Occipital lobe (tissue), 2 donors: ENCODE measurements around the gene AJM1. TPM values are rescaled to one million over a fixed set of nuclear protein-coding genes. Genes with fewer than 3 reads are reported as not detected.

Experiments
- DNase-seq: peaks from one replicate; lab custom pipeline; 2025; lab: John Stamatoyannopoulos, UW
- total RNA-seq: library from RNA; depleted of rRNA; stranded (reverse); fragments of >200 nt; gene quantifications from one replicate; pipeline ENCODE4 v1.2.3, GENCODE V29; 2014

Gene AJM1
- total RNA-seq, 1 donor from 2014 or later: 0.94 TPM

DNA sequence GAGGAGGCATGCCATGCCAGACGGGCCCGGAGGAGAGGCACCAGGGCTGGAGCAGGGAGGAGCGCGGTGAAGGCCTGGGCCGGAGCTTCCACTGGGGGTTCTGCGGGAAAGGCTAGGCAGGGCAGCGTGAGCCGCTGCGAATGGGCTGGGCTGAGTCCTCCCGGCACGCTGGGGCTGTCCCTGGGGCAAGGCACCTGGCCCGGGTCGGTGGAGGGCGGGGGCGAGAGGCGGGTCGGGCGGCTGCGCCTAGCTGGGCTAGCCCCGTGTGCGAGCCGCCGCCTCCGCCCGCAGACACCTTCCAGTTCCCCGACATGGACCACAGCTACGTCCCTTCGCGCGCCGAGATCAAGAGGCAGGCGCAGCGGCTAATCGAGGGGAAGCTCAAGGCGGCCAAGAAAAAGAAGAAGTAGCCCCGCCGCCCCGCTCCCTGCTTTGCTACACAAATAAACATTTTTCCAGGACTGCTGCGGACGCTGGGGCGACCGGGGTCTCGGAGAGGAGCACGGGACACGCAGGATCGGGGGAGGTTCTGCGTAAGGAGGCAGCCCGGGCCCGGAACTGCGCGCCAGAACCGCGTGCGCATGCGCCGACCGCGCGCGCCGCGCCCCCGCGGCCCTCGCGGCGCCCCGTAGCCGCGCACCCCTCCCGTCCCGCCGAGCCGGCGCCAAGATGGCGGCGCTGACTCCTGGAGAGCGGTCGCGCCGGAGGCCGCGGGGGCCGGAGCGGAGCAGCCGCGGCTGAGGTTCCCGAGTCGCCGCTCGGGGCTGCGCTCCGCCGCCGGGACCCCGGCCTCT is 34.8 kb upstream of the AJM1 start, which contains the start of gene RABL6:
Gene RABL6, plus strand, starts transcription at position 668 of the 794 bp plus-strand sequence. CDS start 249 bp downstream, outside the sequence.
- peak; percentile 64 for DNase-seq

DNA sequence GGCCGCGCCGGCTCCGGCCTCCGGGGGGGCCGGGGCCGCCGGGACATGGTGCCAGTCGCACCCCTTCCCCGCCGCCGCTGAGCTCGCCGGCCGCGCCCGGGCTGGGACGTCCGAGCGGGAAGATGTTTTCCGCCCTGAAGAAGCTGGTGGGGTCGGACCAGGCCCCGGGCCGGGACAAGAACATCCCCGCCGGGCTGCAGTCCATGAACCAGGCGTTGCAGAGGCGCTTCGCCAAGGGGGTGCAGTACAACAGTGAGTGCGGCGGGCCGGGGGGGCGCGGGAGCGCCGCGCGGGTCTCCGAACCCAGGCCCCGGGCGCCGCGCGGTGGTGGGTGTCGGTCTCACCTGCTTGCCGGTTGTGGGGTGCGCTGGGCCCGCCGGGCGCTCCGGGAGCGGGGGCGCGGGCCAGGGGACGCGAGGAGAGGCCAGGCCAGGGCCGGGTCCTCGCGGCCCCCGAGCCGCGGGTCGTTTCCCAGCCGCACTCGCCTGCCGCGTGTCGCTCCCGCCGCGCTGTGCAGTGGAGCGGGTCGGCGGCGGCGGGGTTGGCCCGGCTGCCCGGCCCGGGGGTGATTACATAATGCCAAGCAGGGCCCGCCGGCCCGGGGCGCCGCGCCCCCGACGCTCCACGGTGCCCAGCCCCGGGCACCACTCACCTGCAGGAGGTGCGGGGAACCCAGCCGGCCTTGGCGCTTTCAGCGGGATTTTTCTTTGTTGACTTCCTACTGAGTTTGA is 34.0 kb upstream of the AJM1 start:
- no peak for DNase-seq

GRCh38 chr9:136808806-136809158 is 33.5 kb upstream of the AJM1 start:
- DNase-seq: no peak

GRCh38 chr9:136814725-136815421 is 27.4 kb upstream of the AJM1 start:
- no peak for DNase-seq

GRCh38 chr9:136815422-136815782 is 26.9 kb upstream of the AJM1 start:
- DNase-seq: no peak

DNA sequence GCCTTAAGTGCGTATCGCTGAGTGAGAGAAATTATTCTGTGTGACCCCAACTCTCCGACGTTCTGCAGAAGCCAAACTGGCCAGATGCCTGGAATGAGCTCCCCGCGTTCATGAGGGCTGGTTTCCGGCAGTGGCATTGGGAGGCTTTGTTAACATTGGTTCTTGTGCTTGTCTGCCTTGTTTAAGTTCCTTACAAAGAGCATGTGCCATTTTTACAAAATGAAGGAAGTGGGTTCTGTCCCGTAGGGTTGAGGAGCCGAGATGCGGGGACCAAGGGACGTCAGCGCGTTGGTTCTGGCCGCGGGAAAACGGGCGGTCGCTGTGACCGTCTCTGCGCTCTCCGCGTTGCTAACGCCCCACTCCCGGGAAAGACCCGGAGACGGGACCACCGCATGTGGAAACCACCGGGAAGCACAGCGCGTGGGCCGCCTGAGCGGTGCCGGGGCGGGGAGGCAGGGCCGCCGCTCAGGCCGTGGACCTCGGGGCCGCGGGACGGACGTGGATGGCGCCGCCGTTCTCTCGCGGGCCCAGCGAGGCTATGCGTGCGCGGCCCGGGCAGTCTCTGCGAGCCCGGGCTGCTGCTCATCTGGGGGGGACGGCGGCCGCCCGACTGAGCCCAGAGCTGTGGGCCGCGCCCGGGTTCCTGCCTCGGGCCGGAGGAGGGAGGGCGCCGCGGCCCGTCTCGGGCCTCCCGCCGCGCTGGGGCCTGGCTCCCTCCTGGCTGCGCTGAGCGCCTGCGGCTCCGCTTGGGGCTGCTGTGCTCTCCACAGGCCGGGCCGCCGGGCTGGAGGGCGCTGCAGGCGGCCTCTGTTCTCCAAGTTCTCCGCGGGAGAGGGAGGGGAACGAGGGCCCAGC is 21.1 kb upstream of the AJM1 start:
- DNase-seq: no peak

- no peak for DNase-seq
These were observed 20.3 kb upstream of the AJM1 start for GRCh38 chr9:136821826-136822544.

- no peak for DNase-seq
These were observed 18.9 kb upstream of the AJM1 start for GRCh38 chr9:136823136-136824046.

DNA sequence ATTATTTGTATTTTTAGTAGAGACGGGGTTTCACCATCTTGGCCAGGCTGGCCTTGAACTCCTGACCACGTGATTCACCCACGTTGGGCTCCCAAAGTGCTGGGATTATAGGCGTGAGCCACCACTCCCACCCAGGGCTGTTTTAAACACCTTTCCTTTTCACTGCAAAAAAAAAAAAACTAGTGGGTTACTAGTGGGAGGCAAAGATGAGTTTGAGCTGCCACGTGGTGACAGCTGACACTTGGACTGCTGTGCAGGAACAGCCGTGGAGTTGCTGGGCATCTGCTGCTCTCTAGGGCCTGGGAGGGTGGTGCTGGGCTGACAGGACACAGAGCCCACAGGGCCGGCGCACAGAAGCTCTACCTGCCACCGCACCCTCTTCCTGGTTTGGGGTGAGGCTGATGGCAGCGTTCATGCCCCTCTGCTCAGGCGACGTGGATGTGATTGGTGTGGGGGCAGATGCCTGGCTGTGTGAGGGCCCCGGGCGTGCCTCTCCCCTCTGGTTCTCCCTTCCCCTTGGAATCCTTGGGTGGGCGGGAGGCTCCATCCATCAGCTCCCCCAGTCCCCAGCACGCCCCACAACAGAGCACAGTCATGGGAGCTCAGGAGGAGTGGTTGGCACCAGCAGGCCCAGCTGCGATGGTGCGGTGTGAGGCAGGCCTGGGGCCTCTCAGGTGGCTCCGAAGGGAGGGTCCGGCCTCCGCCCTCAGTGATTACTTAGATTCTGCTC is 17.6 kb upstream of the AJM1 start:
- DNase-seq: no peak

DNA sequence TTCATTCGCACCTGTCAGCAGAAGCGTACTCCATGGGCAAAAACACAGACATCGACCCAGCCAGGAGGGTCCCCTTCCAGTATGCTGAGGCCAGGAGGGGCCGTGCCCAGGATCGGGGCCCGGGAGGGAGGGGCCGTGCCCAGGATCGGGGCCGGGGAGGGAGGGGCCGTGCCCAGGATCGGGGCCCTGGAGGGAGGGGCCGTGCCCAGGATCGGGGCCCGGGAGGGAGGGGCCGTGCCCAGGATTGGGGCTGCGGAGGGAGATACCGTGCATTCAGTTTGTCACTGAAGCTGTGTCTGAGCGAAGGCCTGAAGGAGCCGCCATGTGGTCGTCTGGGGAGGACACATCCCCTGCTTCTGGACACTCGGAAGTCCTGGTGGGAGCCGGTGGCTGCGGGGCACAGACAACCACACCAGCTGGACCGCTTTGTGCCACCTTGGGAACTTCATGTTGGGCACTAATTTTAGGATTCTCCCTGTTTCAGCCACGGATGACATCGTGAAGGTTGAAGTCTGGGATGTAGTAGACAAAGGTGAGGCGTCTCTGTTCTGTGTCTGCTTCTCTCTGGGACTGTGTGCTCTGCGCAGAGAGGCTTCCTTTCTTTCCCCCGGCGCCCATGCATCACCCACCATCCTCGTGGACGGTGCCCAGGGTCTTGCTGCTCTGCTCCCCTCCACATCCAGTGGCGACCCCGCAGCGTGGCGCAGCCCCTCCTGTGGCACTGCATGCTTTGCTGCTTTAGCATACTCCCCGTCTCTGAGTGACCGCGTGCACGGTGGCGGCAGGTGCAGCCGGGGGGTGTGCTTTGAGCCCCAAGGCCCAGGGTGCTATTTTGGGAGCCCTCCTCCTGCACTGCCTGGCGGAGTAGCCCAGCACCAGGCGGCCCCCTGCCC is 16.7 kb upstream of the AJM1 start:
- DNase-seq: no peak

- DNase-seq: no peak
These were observed 16.1 kb upstream of the AJM1 start for GRCh38 chr9:136826188-136826541.

DNA sequence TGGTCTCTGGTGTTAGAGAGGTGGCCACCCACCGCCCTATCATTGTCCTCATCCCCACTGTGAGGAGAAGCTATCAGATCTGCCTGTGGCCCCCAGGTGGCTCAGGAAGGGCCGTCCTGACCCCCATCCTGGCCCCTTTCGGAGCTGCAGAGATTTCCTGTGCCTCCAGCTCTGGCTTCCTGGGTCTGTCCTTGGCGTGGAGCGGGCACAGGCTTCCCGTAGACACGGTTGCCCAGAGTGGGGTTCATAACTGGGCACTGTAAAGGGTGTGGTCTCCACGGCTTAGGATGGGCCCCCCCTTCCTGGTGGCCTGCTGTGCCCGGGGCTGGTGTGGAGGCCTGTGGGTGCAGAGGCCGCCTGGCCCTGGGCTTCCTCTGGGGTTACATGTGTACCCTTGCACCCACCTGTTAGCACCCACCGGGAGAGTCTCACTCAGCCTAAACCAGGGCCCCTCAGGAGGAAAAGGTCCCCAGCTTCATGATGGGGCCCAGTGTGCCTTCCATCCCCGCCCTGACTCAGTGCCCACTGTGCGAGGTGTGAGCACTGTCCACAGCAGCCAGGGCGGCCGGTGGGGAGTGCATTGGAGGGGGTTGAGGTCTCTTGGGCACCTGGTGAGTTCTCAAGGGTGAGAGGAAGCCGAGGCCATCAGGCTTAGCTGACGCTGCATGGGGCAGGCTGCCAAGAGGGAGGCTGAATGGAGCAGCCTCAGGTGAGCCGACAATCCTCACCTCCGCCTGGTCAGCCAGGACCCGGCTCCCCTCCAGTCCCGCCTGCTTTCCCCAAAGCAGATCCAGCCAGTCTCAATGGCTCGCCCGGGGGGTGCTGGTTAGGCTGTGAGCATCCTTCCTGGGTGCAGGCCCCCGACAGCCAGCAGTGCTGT is 15.3 kb upstream of the AJM1 start:
- DNase-seq: no peak

- DNase-seq: no peak
These were observed 14.3 kb upstream of the AJM1 start for GRCh38 chr9:136827794-136828473.

DNA sequence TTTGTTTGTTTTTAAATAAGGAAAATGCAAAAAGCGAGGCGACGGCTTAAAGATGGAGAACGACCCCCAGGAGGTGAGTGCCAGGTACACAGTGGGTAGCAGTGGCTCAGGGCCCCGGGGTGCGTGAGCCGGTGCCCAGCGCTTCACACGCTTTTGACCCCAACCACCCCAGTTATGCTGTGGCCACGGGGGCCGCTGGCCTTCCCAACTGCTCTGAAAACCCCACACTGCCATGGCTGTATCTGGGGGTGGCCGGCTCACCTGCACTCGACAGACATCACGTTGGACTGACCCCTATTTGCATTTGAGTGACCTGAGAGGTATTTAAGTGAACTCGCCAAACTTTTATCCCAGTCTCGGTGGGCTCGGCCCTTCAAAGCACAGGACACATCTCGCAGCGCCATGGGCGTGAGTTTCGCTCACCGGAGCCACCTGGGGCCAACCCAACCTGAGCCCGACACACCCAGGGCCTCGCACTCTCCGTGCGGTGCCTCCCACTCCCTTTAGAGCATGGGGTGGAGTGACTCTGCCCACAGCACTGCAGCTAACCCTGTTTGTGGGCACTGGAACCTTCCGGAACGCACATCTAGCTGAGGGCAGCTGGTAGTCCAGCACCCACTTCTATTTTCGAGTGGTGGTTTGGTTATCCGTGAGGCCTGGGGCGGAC is 13.7 kb upstream of the AJM1 start:
- no peak for DNase-seq

GRCh38 chr9:136829412-136829811 is 12.9 kb upstream of the AJM1 start:
- DNase-seq: no peak
